Activated naive CD4-positive, alpha-beta T cell treated with Interleukin-2 at 50 U/mL for 16 hours (primary cell): ENCODE results near the gene RING1.
A peak's percentile ranks its signal among the peaks of the same experiment; 100 is the strongest.

Experiments
- DNase-seq: peaks from one replicate; pipeline ENCODE4 v3.0.0-alpha.2; 2020

RING1 gene

GRCh38 chr6:33208091-33208967, at the start of gene RING1:
Gene RING1, plus strand, starts transcription at chr6:33208500. Its CDS starts 323 bp downstream, at chr6:33208823.
- DNase-seq, result peak; percentile 86

GRCh38 chr6:33160096-33160495, 48.2 kb upstream of the RING1 start:
- DNase-seq, result no peak

GRCh38 chr6:33160728-33161344, 47.5 kb upstream of the RING1 start:
- no peak for DNase-seq

GRCh38 chr6:33161354-33162331, 46.7 kb upstream of the RING1 start:
- peak; percentile 85 for DNase-seq

- no peak for DNase-seq
These were observed 44.8 kb upstream of the RING1 start for GRCh38 chr6:33163540-33163939.

GRCh38 chr6:33164176-33164575, 44.1 kb upstream of the RING1 start:
- no peak for DNase-seq

GRCh38 chr6:33164665-33165373, 43.5 kb upstream of the RING1 start:
- DNase-seq, result no peak

- DNase-seq, result no peak
These were observed 42.6 kb upstream of the RING1 start for GRCh38 chr6:33165581-33166258.

- DNase-seq, result no peak
These were observed 41.9 kb upstream of the RING1 start for GRCh38 chr6:33166363-33166762.

- DNase-seq, result no peak
These were observed 41.5 kb upstream of the RING1 start for GRCh38 chr6:33166811-33167210.

- no peak for DNase-seq
These were observed 40.7 kb upstream of the RING1 start for GRCh38 chr6:33167374-33168283.

- DNase-seq, result no peak
These were observed 40.1 kb upstream of the RING1 start for GRCh38 chr6:33168284-33168601.

- no peak for DNase-seq
These were observed 39.7 kb upstream of the RING1 start for GRCh38 chr6:33168639-33169038.

- no peak for DNase-seq
These were observed 38.8 kb upstream of the RING1 start for GRCh38 chr6:33169291-33170175.

GRCh38 chr6:33170176-33171015, 37.9 kb upstream of the RING1 start:
- DNase-seq, result no peak

- DNase-seq, result no peak
These were observed 37.1 kb upstream of the RING1 start for GRCh38 chr6:33171016-33171879.

GRCh38 chr6:33171880-33172687, 36.2 kb upstream of the RING1 start:
- DNase-seq, result no peak
